Measurements from ENCODE around the gene BTBD9.
A peak's percentile ranks its signal among the peaks of the same experiment; 100 is the strongest.

BTBD9 gene

DNA sequence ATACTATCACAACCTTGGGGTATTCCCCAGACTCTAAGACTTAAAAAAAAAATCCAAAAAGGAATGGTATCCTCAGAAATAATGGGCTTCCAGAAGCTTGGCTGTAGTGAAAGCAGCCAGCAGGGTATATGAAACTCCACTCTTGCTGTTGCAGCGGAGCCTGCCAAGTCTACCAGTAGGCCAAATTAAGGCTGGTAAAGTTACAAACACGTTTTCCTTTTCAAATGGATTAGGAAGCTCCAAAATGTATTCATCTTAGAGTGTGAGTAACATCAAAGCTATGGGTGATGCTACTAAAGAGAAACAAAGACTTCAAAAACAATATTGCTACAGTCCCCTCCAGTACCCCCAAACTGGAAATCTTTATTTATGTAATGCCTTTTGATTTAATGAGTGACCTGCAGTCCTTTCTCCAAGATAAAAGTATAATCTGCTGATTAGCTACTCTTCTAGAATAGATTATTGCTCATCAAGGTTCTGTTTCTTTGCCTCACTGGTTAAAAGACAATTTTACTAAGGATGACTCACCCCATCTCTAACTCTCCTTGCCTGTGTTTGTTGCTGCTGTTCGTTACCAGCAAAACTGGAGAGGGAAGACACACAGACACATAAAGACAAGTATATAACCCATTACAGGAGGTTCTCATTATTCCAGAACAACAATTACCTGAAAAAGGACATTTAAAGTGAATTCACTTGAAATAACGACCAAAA is 84.9 kb downstream of the BTBD9 start:
- DNase-seq (ENCODE audit: low spot score): peak; percentile 55

- no peak for DNase-seq (ENCODE audit: low spot score)
Observed at GRCh38 chr6:38554014-38554413, 85.7 kb downstream of the BTBD9 start.

DNA sequence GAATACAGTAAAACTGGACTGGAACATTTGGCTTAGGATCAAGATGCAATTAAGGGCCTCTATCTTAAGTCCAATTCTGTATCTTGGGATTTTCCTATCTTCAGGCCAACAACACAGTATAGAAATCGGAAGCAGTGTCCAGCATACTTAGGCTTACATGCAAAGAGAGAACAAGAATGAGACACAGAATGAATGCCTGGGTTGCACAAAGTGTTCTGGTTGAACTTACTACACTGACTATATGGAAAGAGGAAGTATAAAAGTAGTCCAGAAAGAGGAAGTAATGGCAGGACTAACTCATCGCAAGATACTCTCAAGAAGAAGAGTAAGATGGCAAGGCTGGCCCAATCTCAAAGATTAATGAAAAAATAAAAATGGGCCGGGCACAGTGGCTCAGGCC is 87.6 kb downstream of the BTBD9 start:
- no peak for DNase-seq (ENCODE audit: low spot score)

GRCh38 chr6:38549795-38550194 is 89.9 kb downstream of the BTBD9 start:
- no peak for DNase-seq (ENCODE audit: low spot score)

DNA sequence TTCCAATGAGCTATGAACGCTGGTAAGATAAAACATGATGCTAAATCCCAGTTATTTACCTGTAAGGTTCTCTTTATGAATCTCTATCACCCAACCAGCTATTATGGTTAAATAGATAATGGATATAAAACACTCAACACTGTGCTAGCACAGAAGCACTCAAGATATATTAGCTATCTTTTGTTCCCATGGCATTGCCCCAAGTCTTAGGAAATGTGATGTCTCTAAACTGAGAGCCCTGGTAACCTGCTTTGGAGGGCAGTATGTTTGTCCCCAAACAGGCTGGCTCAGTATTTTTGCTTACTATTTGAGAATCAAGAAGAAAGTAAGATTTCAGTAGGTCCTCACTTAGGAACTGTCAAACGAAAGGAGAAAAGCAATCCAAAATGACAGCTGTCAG is 90.5 kb downstream of the BTBD9 start:
- no peak for DNase-seq (ENCODE audit: low spot score)

DNA sequence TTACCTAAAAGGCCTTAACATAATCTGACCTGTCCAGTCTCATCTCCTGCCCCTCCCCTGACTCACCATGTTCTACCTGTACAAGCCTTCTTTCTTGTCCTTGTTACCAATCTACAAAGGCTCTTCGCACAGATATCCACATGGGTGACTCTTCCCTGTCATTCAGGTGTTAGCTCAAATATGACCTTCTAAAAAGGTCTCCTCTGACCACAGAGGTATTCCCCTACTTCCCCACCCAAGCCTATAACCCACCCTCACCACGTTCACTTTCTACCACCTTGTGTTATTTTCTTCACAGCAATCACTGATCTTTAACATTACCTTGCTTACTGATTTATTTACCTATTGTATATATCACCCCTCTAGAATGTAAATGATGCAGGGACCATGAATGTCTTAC is 96.7 kb downstream of the BTBD9 start:
- no peak for DNase-seq (ENCODE audit: low spot score)

DNA sequence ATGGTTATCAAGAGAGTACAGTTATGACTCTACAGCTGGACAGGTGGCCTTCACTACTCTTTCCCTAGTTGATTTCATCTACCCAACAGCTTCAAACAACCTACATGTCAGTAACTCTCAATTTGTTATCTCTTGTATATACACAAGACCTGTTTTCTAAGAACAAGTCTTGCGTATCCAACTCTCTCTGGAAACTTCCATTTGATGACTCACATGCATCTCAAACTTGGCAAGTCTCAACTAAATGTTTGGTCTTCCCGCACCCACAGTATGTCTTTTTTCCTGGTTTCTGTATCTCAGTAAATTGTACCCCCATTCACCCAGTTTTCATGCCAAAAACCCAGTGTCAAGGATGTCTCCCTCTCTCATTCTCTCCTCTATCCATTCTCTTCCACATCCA is 97.7 kb downstream of the BTBD9 start:
- DNase-seq (ENCODE audit: low spot score): peak; percentile 29

DNA sequence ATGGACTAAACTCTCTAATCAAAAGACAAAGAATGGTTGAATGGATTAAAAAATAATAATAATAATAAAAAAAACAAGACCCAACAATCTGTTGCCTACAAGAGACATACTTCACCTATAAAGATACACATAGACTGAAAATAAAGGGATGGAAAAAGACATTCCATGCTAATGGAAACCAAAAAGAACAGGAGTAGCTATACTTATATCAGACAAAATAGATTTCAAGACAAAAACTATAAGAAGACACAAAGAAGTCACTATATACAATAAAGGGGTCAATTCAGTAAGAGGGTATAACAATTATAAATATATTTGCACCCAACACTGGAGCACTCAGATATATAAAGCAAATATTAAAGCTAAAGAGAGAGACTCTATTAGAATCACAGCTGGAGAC is 106.7 kb downstream of the BTBD9 start:
- DNase-seq (ENCODE audit: low spot score): no peak

- no peak for DNase-seq (ENCODE audit: low spot score)
Observed at GRCh38 chr6:38531134-38531533, 108.6 kb downstream of the BTBD9 start.

DNA sequence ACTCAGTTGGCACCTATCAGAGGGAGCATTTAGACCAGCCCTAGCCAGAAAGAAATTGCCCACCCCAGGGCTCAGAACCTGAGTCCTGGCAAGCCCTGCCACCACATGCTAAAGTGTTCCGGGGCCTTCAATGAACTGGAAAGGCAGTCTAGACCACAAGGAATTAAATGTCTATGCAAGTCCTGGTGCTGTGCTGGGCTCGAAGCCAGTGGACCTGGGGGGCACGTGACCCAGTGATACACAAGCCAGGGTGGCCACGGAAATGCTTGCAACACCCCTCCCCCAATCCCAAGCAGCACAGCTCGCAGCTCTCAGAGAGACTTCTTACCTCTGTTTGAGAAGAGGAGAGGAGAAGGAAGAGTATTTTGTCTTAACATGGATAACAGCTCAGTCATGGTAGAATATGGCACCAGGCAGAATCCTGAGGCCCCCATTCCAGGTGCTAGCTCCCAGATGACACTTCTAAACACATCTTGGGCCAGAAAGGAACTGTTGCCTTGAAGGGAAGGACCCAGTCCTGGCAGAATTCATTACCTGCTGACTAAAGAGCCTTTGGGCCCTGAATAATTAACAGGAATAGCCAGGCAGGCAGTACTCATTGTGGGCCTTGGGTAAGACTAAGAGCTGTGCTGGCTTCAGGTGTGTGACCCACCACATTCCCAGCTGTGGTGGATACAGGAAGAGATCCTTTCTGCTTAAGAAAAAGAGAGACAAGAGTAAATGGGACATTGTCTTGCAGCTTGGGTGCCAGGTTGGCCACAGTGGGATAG is 111.3 kb downstream of the BTBD9 start:
- DNase-seq (ENCODE audit: low spot score): peak; percentile 86

GRCh38 chr6:38527371-38527770 is 112.4 kb downstream of the BTBD9 start:
- peak; percentile 51 for DNase-seq (ENCODE audit: low spot score)

DNA sequence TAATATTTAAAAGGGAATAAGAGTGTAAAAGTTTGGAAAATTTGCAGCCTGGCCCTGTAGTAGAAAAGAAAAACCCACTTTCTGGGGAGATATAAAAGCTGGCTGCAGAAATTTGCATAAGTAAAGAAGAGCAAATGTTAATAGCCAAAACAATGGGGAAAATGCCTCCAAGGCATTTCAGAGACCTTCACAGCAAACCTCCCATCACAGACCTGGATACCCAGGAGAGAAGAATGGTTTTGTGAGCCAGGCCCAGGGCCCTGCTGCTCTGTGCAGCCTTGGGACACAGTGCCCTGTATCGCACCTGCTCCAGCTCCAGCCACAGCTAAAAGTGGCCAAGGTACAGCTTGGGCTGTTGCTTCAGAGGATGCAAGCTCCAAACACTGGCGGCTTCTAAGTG is 113.8 kb downstream of the BTBD9 start:
- no peak for DNase-seq (ENCODE audit: low spot score)

GRCh38 chr6:38524436-38525145 is 115.1 kb downstream of the BTBD9 start:
- no peak for DNase-seq (ENCODE audit: low spot score)

DNA sequence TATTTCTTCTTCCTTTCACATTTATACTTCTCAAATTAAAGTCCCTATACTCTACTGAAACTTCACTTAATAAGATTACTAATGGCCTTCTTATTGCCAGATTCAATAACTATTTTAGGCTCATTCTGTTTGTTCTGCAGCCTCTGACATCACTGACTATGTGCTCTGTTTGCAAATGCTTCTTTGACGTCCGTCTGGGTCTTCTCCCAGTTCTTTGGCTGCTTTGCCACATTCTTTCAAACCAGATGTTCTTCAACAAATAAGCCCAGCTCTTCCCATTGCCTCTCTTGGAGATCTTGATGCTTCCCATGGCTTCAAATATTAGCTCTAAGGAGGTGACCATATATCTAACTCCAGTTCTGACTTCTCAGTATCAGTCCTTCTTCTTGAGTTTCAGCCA is 117.4 kb downstream of the BTBD9 start:
- DNase-seq (ENCODE audit: low spot score): no peak

GRCh38 chr6:38518511-38519304 is 121.0 kb downstream of the BTBD9 start:
- DNase-seq (ENCODE audit: low spot score): no peak

GRCh38 chr6:38517005-38517404 is 122.7 kb downstream of the BTBD9 start:
- peak; percentile 69 for DNase-seq (ENCODE audit: low spot score)

DNA sequence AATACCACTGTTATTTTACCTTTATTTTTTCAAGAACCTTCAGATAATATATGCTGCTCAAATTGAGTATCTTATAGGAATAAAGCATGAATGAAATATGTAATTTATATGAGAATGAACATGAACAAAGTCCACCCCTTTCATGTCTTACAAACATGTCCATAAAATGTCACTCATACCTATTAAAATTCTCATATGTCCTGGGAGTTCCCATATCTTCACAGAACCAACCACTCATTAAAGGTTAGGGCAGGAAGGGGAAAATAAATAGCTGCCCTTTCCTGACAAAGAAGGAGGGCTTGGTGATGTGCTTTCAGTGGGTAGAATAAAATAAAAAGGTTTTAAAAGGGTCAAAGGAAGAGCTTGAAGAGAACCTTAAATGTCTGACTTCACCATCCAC is 125.3 kb downstream of the BTBD9 start:
- no peak for DNase-seq (ENCODE audit: low spot score)

DNA sequence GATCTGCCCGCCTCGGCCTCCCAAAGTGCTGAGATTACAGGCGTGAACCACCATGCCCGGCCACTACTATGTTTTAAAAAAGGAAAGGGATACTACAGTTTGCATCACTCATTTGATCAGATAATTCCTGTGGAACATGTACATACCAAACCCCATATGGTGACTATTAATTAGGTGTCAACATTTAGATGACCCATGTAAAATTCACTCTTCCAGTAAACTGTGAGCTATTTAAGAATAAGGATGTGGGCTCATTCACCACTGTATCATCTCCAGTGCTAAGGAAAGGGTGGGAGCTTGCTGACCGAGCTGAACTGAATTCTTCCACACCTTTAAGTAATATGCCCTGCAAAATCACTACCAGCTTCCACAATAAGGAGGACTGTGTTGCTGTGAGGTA is 127.5 kb downstream of the BTBD9 start:
- DNase-seq (ENCODE audit: low spot score): no peak

- DNase-seq (ENCODE audit: low spot score): no peak
Observed at GRCh38 chr6:38510205-38510604, 129.5 kb downstream of the BTBD9 start.

GRCh38 chr6:38509713-38510112 is 130.0 kb downstream of the BTBD9 start:
- DNase-seq (ENCODE audit: low spot score): peak; percentile 82

DNA sequence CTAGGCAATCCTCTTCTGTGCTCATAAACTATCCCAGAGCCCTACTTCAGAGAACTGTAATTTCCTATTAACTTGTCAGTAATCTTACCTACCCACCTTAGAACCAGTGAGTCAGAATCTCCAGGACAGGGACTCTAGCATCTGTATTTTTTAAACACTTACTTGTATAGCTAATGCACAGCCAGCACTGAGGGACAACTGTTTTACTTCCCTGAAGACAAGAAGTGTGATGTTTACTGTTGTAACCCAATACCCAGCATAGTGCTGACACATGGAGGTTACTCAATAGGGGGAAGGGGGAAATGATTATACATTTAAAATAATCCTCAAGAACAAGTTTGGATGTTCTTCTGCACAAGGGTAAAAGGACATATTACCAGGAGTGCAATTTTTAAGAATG is 130.8 kb downstream of the BTBD9 start:
- peak; percentile 56 for DNase-seq (ENCODE audit: low spot score)

DNA sequence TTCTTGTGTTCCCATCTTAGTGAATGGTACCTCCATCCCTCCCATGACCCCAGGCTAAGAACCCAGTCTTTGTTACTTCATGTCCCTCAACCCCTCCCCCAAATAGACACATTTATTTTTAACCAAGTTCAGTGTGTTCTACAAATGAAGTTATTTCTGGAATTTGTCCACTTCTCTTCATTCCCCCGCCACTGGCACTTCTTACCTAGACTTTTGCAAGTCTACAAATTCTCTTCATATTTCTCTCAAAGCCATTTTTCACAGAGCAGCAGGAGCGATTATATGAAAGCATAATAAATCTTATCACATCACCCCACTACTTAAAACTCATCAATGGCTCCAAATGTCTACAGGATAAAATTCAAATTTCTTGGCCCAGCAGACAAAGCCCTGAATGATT is 131.4 kb downstream of the BTBD9 start:
- DNase-seq (ENCODE audit: low spot score): no peak

Data from kidney tubule cell (primary cell).